Fibroblast of skin of right biceps (primary cell): ENCODE data around the gene CYP11A1.

Experiments used
- DNase-seq: peaks from one replicate; pipeline ENCODE4 v3.0.0-alpha.2; 2013

CYP11A1 gene

GRCh38 chr15:74318376-74319137 lies 48.9 kb downstream of the CYP11A1 start:
- DNase-seq = peak; percentile 61

GRCh38 chr15:74317820-74318375 lies 49.5 kb downstream of the CYP11A1 start:
- peak; percentile 99 for DNase-seq

GRCh38 chr15:74316141-74316540 lies 51.3 kb downstream of the CYP11A1 start:
- peak; percentile 29 for DNase-seq

- no peak for DNase-seq
Measured at GRCh38 chr15:74315626-74316025, 51.8 kb downstream of the CYP11A1 start.

- peak; percentile 42 for DNase-seq
Measured at GRCh38 chr15:74314795-74315438, 52.5 kb downstream of the CYP11A1 start.

DNA sequence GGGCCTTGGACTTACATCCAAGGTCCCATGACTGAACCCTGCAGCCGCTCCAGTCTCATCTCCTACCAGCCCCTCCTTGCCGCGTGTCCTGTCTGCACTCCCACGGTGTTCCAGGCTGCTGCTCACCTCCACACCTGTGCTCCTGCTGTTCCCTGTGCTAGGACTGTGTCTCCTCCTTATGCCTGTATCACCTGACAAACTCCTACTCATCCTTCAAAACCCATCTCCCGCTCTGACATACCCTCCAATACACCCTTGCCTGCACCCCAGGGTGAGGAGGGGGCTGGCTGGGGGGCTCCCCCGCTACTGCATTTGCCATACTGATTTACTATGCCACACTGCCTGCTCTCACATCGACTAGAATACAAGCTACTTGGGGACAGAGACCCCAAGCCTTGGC lies 53.6 kb downstream of the CYP11A1 start:
- DNase-seq = no peak

DNA sequence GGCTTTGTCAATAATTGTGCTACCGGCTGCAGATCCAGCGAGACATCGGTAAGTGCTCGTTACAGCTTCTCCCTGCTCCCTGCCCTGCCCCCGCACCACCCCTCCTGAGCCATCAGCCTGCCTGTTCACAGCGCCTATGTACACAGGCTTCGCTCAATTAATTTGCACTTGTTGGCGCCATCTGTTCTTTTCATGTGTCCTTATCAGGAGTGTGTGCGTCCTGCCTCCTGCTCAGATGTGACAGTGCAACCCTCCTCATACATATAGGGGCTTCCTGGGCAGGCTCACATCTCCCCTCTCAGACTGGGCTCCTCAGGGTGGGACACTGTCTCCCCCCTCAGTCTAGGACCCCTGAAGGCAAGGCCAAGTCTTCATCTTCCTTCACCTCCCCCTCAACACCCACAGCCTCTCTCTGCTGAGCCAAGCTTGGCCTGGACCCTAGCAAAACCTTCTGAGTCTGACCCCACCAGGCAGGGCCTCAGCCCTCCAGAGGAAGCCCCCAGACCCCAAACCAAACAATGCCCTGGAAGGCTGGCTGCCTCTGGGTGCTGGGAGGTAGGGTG lies 54.9 kb downstream of the CYP11A1 start:
- no peak for DNase-seq

- DNase-seq = peak; percentile 29
Measured at GRCh38 chr15:74311734-74312444, 55.6 kb downstream of the CYP11A1 start.

GRCh38 chr15:74307827-74308811 lies 59.3 kb downstream of the CYP11A1 start:
- DNase-seq = peak; percentile 69

DNA sequence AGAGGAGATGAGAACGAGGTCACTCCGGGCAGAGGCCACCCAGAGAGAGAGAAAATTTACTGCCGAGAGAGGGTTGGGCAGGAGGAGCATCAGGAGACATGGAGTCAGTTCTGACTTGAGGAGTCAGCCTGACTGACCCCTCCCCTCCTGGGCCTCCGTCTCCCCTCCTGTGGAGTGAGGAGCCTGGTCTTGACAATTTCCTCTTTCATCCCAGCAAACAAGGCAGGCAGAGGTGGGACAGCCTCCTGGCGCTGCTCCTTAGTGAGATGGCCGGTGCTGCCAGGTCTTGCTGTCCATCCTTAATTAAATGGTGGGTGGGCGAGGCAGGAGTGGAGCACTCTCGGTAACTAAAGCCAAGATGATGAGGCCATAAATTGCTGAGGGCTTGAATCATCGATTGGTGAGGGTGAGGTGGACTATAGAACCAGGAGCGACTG lies 60.6 kb downstream of the CYP11A1 start:
- no peak for DNase-seq

GRCh38 chr15:74305687-74306086 lies 61.8 kb downstream of the CYP11A1 start:
- DNase-seq = no peak

DNA sequence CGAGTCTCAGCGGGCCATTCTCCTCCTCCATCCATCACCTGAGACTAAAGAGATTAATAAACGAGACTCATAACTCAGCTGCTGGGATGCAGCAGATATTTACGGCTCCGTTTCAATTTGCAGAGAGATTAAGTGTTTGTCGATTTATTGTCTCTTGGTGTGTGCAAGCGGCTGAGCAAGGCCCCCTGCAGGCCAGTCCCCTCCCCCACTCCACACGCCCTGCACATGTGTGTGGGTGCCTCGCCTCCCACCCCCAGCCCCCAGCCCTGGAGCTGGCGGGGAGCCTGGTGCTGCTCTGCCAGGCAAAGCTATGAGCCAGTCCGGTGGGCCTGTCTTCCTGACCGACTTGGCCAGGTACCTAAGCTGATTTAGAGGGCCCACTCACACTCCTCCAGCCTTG lies 63.0 kb downstream of the CYP11A1 start:
- no peak for DNase-seq

DNA sequence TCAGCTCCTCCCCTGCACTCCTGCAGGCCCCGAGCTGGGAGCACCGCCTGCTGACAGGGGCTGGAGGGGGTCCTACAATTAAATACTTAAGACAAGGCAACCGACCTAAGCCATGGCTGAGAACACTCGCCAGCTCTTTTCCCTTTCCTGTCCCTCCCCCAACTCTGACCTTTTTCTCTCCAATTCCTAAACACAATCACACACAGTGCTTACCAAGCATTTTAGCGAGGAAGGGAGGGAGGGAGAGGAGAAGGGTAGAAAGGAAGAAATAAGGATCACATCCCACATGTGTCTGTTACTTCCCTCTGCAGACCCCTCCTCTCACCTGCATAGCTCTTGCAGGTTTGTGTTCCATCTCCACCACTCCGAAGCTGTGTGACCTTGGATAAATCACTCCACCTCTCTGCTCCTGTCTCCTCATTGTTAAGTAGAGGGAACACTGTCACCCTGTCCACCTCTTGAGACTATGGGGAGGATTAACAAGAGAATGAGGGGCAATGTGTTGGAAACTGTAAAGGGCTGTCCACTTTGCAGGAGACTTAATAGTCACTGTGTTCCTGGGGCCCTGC lies 63.6 kb downstream of the CYP11A1 start:
- DNase-seq = no peak

DNA sequence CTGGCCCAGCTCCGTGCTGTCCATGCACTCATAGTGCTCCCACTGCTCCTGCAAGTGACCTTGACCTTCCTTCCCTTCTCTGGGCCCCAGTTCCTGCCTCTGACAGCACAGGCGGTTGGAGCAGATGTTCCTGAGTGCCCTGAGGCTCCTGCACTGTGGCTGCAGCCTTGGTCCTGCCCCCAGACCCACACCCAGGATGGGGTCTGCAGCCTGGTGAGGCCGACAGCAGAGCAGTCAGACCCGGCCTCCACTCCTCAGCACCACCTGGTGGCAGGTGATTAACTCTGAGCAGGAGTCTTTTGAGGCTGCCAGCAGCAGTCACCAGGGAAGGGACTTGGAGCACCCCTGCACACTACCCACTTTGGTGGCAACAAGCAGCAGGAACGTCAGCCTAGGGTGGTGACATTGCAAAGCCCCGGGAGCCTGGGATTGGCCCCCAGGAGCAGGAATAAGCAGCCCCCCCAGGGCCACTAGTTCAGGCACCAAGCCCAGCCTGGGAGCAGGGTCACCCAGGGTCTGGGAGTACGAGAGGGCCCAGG lies 64.6 kb downstream of the CYP11A1 start:
- peak; percentile 34 for DNase-seq

- DNase-seq = no peak
Measured at GRCh38 chr15:74301583-74302361, 65.7 kb downstream of the CYP11A1 start.

GRCh38 chr15:74300057-74300795 lies 67.2 kb downstream of the CYP11A1 start:
- no peak for DNase-seq

- no peak for DNase-seq
Measured at GRCh38 chr15:74297887-74298286, 69.6 kb downstream of the CYP11A1 start.

- DNase-seq = no peak
Measured at GRCh38 chr15:74295800-74296199, 71.6 kb downstream of the CYP11A1 start.

- no peak for DNase-seq
Measured at GRCh38 chr15:74294010-74294409, 73.4 kb downstream of the CYP11A1 start.
